GM21447 (cell line): Measurements from ENCODE around the gene PROX2.

ENCODE experiments used
- ATAC-seq: cut with Tn5 transposase; IDR thresholded peaks from one replicate; pipeline ENCODE4 v1.9.1; 2021; ENCODE audit not compliant: unreplicated experiment

PROX2 gene

DNA sequence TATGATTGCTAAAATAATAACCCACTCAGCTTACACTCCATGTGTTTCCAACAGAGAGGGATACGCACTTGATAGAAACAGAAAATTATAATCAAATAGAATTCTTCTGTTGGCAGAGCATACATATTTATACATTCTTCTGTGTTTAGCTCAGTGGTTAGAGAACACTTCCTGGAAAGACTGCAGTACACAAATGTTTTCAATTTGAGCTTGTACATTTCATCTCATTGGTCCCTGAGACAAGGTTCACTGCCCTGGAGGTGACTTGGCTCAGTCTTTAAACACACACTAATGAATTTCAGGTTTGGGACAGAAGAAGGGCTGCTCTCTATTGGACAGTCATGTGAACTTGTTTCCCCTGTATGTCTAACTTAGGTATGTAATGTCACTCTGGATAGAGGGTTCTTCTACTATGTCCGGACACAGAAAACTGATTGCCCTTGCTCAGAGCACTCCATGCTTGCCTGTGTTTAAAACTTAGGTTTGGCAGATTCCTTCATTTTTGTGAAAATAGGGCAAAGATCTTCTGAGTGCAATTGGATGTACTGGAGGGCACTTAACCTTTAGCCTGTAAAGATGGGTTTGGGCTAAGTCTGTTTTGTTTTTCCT lies 22.9 kb downstream of the PROX2 start:
- no peak for ATAC-seq

DNA sequence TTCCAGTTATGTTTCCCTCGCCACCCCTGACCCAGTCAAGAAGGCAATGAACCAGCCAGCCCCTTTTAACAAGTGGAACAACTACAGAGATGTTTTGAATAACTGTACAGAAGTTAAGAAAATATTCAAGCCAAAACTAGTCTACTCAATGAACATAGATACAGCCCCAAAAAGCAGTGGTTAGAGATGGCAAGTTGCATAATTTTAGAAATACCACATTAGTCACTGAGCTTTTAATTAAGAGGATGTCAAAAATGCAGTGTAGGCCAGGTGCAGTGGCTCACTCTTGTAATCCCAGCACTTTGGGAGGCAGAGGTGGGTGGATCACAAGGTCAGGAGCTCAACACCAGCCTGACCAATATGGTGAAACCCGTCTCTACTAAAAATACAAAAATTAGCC lies 27.2 kb downstream of the PROX2 start:
- ATAC-seq = no peak

DNA sequence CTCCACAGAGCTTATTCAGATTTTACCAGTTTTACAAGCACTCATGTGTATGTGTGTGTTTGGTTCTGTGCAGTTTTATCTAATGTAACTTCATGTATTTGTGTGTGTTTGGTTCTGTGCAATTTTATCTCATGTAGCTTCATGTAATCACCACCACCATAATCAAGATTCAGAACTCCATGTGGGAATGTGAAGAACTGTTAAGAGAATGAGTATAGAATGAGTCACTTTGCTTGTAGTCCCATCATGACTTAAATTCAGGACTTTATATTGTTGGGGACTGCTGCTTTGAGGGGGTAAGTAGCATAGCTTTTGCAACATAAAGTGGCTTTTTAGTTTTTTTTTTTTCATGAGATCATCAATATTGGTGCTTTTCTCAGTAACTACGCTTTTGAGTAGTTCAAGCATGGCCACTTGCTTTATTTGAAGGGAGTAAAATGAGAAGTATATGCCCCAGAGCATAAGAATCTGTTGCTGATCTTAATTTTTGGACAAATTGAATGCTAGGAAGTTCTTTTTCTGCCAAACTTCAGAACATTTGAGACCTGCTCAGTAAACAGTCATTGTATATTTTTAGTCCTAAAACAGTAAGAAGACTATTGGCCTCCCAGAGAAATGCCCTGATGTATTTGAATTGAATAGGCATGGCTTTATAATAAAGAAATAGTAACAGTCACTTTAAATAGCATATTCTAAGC lies 28.8 kb downstream of the PROX2 start:
- ATAC-seq = no peak

DNA sequence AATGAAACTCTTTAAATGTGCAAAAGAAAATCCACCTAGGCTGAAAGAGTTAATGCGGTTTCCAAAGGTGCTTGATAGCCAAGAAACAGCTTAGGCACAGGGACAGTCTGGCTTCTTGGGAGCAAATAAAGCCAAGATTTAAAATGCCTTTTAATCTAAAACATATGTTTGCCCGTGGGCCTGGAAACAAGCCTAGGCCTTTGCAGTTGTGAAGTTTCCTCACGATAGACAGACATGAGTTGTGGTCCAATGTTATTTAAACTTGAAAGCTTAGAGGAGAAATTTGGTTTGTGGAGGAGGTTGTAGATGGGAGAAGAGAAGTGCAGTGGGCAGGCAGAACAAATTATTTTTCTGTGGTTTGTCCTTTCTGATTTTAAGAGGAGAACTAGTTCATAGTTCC lies 29.8 kb downstream of the PROX2 start:
- no peak for ATAC-seq

DNA sequence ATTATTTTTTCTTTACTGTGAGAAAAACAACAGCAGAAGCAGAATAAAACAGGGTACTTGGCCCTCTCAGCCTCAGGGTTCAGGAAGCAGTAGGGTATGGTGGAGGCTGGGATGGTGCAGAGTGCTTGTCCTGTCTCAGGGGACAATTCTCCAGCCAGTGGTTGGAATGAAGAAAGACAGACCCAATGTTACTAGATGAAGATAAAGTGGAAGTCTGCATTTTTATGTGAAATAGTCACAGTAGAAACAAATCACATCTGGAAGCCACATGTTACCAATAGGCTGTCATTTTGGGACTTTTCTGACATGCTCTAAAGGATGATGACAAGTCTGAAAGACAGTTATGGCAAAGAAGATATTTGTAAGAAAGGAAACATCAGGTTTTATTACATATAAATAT lies 32.3 kb downstream of the PROX2 start:
- no peak for ATAC-seq

DNA sequence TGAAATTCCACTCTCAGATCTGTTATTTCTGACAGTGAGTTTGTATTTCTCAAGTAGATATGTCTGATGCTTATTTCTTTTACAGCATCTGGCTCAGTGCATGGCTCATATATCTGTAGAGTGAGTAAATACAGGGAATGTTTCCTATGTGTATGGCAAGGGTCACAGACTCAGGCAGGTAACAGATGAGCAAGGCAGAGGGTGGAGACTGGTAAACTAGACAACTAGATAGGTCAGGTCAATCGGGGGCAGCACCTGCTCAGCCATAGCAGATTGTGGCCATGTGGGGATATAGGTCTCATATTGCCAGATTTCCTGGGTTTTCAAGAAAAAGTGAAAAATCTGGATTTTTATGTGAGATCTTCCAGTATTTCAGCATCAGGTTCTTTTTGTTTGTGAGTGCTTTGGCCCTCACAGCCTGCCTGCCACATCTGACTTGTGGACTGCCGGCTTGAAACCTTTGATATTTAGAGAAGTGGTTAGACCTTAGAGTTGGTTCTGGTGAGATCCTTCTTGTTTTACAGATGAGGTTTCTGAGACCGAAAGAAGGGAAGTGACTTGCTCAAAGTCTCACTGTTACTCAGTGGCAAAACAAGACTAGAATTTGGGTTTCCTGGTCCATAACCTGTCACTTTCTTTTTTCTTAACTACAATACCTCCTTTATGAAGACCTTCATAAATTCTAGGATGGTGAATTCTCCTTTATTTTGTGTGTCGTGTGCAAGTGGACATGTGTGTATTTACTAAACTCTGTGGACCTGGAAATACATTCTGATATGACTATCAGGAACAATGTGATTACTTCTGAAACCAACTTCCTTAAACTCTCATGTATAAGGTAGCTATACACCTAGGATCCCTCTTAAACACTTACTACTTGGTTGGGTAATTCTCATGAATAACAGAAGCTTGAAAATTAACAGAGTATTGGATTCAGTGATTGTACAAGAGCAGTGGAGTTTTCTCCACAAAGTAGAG lies 34.4 kb downstream of the PROX2 start:
- peak; percentile 66 for ATAC-seq

DNA sequence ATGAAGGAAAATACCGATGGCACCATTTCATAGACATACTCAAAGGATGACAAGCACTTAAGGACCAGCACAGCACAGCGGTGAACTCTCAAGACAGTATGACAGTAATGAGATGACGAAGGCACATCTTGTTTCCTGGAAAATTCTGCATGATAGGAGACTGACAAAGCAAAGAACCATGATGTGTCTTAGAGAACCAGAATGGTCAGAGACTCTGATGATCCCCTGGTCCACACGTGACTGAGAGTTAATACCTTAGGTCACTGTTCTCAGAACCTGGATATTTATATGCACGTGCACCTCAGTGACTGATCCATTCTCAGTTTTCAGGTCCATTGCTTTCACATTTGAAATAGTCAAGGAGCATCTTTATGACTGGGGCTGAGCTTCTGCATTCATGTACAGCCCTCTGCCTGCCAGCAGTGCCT lies 35.3 kb downstream of the PROX2 start:
- ATAC-seq = peak; percentile 40

DNA sequence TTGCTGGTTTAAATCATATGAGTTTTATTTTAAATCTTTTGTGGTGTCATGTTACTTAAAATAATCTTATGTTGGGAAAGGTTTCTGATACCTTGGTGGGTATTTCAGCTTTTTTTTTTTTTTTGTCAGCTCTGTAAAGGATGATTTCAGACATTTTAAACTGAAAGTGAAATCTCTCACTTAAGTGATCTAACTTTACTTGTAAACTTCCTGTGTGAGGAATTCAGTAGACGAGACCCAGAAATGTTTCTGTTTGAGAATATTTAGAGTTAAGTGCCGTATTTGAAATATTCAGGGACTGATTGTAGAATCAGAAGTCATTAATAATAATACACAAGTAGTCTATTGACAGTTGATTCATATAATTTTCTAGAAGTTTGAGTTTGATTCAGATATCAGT lies 37.8 kb downstream of the PROX2 start:
- no peak for ATAC-seq

DNA sequence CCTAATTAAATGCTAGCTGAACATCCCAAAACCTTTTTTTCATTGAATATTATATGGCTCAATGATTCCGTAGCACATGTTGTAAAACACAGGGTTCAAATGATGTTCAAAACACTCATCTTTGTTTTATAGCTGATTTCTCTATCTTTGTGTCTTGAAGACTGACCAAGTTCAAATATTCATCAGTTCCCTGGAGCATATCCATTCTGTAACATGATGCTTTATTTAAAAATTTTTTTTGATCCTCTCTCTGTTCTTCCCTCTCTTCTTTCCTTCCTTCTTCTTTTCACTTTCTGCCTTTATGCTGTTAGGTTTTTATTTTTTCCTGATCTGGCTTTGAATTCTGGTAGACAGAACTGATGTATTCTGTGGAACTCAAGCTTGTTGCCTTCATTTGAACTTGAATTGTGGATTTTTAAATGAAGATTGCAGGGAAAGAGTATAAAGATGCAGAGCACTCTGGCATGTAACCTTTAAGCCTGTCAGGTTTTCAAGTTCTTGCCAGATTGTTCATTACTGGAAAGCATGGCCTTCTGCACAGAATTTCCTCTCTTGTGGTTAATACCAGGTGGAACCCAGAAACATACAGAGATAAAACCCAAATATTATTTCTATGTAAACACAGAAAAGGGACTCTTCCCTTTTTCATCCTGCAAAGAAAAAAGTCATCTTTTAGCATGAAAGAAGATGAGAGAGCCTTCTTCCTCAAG lies 39.5 kb downstream of the PROX2 start:
- no peak for ATAC-seq

DNA sequence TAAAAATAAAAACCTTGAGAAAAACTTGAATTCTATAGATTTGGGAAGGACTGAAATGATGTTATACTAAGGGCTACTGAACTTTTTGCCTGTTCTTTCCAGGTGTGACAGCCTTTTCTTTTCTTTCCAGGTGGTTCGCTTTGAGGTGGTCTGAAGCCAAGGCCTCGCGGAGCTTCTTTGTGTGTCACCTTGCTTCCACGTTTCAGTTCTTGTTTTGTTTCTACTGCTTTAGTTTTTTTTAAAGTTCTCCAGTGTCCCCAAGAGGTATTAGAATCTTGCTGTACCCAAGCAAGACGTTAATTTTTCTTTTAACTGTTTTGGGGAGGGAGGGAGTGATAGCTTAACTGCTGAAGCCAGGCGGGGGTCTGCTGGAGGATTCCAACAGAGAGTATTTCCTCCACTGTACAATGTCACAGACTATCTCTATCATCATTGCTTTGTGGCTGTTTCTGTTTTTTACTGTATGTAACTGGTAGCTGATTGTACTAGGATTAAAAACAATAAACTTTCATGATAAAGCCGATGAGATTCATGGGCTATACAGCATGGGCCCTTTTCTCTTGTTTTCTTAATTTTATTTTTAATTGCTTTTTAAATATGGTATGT lies 40.2 kb downstream of the PROX2 start:
- peak; percentile 48 for ATAC-seq

DNA sequence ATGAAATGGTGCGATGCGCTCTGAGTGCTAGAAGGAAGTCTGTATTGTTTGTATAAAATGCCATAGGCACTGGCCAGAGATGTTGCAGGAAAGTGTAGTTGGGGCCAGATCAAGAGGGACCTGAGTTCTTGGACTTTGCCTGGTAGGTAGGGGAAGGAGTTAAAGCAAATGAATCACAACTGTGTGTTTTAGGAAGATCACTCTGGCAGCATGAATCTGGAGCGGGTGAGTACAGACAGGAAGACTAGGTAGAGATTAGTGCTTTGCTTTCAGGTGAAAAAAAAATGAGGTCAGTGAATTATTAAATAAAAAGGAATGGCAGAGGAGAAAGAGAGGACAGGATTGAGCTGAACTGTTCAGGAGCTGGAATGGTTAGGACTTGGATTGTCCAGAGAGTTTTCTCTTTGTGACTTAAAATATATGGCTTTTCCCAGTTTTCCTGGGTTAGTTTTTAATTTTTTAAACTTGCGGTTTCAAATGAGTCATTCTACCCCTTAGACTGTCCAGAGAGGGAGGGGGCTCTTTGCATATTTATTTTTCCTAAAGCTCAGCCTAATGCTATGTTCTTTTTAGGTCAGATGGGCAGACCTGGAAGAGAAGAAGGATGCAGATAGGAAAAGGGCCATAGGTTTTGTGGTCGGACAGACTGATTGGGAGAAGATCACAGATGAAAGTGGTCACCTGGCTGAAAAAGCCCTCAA lies 41.1 kb downstream of the PROX2 start:
- no peak for ATAC-seq

DNA sequence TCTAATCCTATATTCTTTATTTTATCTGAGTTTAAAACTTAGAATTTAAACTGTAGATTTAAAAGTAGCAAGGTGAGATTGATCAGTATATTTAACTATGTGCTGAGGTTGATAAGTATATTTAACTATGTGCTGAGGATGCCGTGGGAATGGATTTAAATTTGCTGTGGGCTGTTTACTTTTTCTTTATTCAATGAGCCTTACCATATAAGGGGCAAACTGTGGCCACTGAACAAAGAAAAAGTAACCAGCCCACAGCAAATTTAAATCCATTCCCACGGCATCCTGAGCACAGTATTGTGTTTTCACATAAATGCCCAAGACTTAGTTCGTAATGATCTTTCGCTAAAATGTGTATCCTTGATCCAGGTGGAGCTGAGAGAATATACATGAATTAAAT lies 43.1 kb downstream of the PROX2 start:
- no peak for ATAC-seq

DNA sequence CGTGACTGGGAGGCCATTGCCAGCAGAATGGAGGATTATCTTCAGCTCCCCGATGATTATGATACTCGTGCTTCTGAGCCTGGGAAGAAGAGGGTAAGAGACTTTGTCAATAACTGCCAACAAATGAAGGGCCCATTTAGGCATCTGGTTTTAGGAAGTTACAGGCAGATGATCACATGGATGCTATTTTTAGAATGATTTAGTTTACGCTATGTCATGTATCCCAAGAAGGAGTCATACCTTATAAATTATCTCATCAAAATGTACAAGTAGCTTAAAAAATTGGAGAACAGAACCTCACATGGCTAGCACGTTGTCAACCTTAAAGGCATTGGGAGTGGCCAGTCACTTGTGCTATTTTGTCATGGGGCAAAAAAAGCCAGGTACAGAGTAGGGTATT lies 46.7 kb downstream of the PROX2 start:
- no peak for ATAC-seq

DNA sequence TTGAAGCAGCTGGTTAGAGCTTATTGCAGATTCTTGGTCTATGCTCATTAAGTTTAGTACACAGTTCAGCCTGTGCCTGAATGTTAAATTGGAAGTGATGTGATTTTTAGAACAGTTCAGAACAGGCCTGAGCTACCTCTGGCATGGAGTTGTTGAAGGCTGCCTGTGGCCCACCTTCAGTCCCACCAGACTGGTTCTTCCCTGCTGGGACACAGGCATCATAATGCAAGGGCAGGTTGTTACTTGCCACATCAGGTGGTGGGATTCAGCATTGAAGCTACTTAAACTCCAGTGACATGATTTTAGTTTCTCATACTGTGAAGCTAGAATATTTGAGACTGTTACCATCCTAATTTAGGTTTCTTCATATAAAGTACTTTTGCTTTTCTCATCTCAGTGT lies 49.4 kb downstream of the PROX2 start:
- no peak for ATAC-seq
